CMK (cell line): ENCODE data around the gene PHF21B.
"Not testable (repeated sequence)": the region's sequence is repeated elsewhere in the genome, so short reads cannot be mapped to it uniquely, and the experiment has no call there.

Experiments
- DNase-seq: peaks from one replicate; pipeline ENCODE4 v3.0.0-alpha.2; 2010; ENCODE audit warnings: low read depth

PHF21B gene

DNA sequence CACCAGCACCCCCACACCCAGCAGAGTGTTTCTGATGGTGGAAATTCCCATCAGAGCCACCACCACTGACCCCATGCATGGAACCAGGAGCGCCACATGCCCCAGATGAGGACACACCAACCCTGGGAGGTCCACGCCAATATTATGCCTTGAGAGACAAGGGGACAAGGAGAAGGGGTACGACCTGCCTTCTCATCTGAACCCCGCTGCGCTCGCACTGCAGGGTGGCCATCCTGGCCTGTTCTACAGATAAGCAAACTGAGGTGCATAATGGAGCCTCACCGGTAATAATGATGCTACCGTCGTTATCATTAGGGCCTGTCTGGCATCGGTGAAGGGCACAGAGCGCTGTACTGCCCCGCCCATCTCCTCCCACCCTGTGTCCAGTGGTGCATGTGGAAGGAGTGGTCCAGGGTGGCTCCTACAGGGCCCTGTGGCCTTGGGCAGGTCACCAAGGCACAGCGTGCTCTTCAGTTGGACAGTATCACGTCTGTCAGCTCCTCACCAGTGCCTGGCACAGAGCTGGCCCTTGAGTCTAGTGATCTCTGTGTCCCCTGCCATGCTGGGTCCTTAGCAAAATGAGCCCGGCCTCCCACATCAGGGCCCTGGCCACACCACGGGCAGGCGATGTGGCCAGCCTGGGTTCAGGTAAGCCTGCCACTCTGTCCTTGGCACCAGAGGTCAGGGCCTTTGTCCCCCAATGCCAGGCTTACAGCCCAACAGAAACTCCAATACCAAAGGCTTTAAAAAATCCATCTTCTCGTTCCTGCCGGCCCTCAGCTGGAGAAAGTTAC is 92.2 kb downstream of the PHF21B start:
- no peak for DNase-seq

DNA sequence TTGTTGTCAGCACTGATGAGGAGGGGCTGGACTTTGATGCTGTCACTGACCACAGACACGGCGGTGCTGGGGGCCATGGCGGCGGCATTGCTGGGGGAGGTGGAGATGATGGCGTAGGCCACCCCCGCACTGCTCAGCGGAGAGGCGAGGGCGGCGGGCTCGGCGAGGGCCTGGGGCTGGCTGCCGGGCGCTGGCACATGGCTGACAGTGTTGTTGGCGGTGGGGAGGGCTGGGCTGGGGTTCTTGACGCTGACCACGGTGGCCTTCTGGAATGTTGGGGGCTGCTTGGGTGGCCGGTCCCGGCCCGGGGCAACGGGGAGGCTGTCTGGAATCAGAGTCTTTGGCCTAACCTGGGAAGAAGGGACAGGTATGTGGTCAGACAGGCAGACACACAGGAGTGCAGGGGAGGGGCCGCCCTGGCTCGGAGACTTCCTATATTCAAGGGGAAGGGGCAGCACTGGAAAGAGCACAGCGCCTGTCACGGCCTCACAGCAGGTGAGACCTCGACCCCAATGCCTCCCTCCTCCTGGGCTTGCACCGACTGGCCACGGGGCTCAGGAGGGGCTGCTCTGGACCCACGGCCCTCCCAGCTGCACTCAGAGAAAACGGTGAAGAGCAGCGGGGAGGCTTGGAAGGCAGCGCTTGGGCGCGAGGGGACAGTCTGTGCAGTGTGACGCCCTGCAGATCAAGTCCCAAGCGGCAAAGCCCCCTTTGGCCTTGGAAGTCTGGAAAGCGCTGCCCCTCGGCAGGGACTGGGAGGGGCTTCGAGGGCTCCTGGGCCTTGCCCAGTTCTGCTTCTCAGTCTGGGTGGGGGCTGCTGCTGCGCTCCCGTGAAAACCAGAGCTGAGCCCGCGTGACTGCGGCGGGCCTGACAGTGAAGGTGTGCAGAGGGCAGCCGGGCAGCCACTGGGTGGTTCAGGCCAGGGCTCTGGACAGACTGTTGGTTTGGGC is 93.2 kb downstream of the PHF21B start:
- DNase-seq = no peak

GRCh38 chr22:44915441-44915840 is 94.4 kb downstream of the PHF21B start:
- no peak for DNase-seq

DNA sequence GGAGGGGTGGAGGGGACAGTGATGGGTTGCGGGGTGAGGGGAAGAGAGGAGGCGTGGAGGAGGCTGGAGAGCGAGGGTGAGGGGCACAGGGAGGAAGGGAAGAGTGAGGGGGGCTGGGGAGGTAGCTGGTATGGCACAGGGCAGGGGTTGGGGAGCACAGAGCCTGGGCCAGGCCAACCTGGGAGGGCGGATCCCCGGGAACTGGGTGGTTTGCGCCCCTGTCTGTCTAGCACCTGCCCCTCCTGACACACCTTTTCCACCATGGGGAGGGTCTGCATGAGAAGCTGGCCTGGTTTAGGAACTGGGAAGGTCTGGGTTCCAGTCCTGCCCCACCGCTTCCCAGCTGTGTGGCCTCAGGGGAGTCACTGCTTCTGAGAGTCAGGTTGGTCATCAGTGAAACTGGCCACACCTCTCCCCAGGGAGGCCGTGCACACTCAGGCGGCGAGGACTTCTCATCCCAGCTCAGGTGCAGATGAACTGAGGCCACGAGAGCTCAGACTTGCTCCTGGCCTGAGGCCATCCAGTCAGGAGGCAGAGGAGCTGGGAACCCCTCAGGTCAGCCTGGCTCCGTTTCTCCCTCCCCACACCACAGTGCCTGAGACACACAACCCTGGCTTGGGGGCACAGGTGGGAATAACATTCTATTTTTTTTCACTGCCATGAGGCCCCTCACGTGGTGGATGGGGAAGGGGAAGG is 95.6 kb downstream of the PHF21B start:
- DNase-seq = no peak

- no peak for DNase-seq
Measured at GRCh38 chr22:44913198-44913983, 96.4 kb downstream of the PHF21B start.

GRCh38 chr22:44909241-44909640 is 100.6 kb downstream of the PHF21B start:
- DNase-seq = no peak

- DNase-seq = no peak
Measured at GRCh38 chr22:44907765-44908737, 101.8 kb downstream of the PHF21B start.

DNA sequence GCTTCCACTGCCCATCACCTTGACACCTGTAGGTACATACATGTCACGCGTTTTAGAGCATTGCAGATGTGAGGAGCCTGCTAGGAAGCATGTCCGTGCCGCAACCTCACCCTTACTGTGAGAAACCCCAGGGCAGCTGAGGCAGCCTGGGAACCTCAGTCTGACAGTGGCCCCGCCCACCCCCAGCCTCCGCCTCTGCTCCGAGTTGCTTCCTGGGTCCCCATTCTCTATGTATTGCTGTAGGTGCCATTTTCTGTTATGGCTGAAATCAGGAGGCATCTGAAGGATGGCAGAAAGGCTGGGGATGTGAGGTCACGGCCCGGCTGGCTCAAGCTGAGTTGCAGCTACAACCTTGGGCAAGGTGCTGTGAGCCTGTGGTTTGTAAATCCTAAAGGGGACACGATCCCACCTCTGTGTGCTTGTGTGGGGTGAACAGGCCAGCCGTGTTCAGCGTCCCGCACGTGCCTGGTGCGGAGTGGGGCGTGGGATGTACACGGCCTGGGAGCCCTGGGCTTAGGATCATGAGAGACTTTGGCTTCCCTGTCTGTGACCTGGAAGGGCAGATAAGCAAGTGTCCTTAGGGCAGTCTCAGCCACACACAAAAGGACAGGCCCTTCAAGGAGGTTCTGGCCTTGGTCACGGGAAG is 102.7 kb downstream of the PHF21B start:
- no peak for DNase-seq

DNA sequence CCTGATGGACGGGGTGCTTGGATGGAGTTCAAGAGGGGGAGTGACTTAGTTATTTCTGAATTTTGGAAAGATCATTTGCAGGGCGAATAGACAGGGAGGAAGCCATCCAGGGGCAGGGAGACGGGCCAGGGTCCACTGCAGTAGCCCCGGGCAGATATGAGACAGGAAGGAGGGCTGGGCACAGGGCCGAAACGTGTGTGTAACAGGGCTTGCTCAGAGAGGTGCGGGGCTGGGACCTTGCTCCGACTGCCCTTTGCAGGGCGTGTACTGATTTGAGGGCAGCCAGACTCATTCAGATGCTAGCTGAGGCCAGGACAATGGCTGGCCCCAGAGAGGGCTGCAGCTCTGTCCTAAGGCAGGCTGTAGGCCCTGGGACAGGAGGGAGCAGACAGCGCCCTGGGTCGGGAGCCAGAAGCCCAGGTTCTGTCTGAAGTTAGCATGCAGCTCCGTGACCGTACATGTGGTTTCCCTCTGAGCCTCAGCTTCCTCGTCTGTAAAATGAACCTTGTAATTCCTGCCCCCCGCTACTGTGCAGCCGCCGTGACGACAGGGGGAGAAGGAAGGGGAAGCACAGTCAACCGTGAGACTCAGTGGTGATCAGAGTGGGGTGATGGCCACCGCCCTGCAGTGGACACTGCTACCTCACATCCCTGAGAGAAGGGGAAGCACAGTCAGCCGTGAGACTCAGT is 103.4 kb downstream of the PHF21B start:
- no peak for DNase-seq

DNA sequence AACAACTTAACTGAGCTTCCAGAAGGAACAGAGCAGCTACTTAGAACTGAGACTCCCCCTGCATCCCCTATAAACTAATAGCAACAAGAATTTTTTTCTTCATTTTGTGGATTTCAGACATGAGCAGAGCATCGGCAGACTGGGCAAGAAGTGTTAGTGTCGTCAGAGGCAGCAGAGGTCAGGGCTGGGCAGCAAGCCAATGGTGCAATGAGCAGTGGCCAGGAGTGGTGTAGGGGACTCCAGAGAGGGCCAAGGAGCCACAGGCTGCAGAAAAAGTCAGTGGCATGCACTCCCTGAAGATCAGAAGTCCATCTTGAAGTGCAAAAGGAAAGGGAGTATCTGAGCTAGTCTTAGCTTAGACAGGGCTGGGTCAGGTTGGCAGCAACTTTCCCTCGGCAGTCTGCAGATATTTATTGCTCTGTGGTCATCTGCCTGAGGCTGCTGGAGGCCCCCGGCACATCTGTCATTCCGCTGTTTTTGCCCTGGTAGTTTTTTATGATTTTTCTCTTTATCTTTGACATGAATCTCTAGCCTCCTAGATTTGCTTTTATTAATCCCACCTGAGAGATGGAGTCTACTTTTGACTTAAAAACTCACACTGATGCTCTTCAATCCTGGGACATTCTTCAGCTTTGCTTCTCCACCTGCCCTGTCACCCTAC is 105.2 kb downstream of the PHF21B start:
- DNase-seq = not testable (repeated sequence)

GRCh38 chr22:44903164-44903563 is 106.6 kb downstream of the PHF21B start:
- not testable (repeated sequence) for DNase-seq

DNA sequence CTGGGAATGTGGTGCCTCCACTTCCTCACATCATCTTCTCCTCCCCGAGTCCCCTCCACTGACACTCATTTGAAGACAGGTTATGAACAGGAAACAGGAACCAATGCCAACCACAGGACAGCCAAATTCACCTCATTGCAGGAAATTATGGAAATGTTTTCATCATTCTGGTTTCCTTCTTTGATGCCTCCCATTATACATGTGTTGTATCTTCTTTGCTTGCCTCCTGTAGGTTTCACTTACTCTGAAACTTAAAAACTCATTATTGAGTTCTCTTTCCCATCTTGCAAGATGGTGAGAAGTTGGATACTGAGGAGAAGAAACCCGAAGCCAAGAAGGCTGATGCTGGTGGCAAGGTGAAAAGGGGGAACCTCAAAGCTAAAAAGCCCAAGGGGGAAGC is 108.5 kb downstream of the PHF21B start:
- no peak for DNase-seq

- no peak for DNase-seq
Measured at GRCh38 chr22:44898236-44898635, 111.6 kb downstream of the PHF21B start.

DNA sequence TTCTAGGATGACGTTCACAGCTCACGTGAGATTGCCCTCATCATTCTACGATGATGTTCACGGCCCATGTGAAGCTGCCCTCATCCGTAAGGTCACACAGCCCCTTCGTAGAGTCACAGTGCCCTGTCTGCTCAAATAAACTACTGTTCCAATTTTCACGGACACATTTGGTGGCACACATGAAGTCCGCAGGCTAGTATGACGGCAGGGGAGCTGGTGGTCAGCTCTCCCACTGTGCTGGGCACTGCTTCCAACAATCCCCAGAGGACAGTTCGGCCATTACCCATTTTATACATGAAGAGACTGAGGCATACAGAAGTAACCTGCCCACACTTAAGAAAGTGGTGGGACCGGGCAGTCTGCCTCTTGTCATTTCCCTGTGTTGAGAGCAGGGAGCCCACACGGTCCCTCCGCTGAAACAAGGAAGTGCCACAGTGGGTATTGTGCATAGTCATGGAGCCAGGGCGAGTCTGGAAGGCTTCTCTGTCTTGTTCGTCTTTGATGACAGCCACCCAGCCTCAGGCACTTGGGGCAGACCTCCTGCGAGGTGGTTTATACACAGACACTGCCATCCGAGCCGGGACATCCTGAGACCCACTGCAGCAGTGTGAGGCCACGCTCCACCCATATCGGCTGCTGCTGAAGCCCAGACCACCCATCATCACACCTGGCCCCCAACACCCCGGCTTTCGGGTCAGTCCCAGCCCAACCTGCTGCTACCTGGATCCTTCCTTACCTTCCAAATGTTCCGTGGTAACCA is 114.3 kb downstream of the PHF21B start:
- no peak for DNase-seq

- DNase-seq = no peak
Measured at GRCh38 chr22:44894782-44895181, 115.0 kb downstream of the PHF21B start.

- DNase-seq = no peak
Measured at GRCh38 chr22:44894321-44894720, 115.5 kb downstream of the PHF21B start.

- DNase-seq = no peak
Measured at GRCh38 chr22:44893731-44894080, 116.1 kb downstream of the PHF21B start.
